Suppressor macrophage treated with lipopolysaccharide for 1 hour (primary cell): ENCODE measurements around the gene SPEM1.

Experiments
- DNase-seq, 3 donors: peaks; one replicate each; pipeline ENCODE4 v3.0.0-alpha.2; 2020 to 2022

Gene SPEM1, protein sequence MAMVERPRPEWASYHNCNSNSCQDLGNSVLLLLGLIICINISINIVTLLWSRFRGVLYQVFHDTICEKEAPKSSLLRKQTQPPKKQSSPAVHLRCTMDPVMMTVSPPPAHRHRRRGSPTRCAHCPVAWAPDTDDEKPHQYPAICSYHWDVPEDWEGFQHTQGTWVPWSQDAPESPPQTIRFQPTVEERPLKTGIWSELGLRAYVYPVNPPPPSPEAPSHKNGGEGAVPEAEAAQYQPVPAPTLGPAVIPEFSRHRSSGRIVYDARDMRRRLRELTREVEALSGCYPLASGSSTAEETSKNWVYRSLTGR

DNA sequence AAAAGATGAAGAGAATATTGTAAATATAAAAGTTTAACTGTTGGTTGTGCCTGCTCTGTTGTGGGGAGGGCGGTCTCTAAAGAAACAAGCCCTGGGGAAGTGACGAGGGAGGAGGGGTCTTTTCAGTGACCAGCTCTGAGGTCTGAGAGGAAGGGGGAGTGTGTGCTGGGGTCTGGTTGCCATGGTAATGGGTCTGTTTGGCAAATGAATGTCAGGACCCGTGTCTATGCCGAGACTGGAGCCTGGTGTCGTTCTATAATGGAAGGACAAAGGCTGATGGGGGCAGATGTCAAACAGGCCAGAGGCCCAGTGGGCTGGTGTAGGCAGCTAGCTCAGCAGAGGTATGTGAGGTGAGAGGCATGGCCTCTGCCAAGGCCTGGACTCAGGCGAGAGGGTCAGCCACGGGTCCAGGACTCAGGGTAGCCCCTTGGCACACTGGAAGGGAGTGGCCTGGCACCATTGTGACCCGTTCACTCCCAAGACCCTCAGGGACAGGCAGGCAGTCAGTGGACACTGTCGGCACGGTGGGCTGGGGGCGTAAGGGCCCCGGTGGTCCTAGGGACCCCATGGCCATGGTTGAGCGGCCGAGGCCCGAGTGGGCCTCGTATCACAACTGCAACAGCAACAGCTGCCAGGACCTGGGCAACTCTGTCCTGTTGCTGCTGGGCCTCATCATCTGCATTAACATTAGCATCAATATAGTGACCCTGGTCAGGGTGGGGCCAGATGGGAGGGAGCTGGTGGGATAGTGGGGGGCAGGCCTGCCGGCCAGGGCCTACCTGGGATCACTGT, at the start of gene SPEM1:
Gene SPEM1 (plus strand): TSS at position 506 of the 792 bp plus-strand sequence. CDS start 61 bp downstream, at position 567.
- DNase-seq, result no peak

DNA sequence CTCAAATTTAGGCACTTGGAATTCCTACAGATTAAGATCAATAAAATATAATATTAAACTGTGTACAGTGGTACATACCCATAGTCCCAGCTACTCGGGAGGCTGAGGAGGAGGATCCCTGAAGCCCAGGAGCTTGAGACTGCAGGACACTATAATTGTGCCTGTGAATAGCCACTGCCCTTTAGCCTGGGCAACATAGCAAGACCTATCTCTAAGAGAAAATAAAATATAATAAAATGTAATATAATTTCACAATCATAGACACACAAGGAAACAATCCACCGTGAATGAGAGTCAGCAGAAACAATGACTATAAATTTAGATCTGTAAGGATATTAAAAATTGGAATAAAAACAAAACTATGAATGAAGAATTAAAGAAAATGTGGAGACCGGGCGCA, 49.3 kb upstream of the SPEM1 start:
- DNase-seq, result no peak

DNA sequence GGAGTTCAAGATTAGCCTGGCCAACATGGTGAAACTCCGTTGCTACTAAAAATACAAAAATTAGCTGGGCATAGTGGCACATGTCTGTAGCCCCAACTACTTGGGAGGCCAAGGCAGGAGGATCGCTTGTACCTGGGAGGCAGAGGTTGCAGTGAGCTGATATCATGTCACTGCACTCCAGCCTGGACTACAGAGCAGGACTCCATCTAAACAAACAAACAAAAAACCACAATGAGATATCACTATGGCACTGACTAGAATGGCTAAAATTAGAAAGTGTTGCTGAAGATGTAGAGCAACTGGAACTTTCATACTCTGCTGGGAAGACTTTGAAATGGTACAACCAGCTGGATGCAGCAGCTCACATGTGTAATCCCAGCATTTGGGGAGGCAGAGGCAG, 45.8 kb upstream of the SPEM1 start:
- no peak for DNase-seq

GRCh38 chr17:7379134-7379533, 41.0 kb upstream of the SPEM1 start:
- no peak for DNase-seq

- peak in 1 of 3 donors; percentile 17 for DNase-seq
These were observed 39.8 kb upstream of the SPEM1 start for GRCh38 chr17:7380321-7380720.

GRCh38 chr17:7380855-7381683, 39.1 kb upstream of the SPEM1 start, which contains the start of gene TNK1:
TNK1 (plus strand) TSS chr17:7381089; CDS start chr17:7382927, 1,838 bp downstream.
- peak in 1 of 3 donors; percentile 34 for DNase-seq

DNA sequence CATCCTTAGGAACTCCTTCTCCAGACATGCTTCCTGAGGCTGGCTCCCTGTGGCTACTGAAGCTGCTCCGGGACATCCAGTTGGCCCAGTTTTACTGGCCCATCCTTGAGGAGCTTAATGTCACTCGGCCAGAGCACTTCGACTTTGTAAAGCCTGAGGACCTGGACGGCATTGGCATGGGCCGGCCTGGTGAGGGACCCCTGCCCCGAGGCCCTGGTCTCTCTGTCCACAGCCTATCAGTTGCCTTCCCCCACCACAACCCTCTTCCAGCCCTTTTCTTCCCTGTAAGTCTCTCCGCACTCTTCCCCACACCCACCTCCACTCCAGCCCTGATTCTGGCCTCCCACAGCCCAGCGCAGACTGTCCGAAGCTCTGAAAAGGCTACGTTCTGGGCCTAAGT, 37.2 kb upstream of the SPEM1 start:
- no peak for DNase-seq

- no peak for DNase-seq
These were observed 36.8 kb upstream of the SPEM1 start for GRCh38 chr17:7383371-7383741.

DNA sequence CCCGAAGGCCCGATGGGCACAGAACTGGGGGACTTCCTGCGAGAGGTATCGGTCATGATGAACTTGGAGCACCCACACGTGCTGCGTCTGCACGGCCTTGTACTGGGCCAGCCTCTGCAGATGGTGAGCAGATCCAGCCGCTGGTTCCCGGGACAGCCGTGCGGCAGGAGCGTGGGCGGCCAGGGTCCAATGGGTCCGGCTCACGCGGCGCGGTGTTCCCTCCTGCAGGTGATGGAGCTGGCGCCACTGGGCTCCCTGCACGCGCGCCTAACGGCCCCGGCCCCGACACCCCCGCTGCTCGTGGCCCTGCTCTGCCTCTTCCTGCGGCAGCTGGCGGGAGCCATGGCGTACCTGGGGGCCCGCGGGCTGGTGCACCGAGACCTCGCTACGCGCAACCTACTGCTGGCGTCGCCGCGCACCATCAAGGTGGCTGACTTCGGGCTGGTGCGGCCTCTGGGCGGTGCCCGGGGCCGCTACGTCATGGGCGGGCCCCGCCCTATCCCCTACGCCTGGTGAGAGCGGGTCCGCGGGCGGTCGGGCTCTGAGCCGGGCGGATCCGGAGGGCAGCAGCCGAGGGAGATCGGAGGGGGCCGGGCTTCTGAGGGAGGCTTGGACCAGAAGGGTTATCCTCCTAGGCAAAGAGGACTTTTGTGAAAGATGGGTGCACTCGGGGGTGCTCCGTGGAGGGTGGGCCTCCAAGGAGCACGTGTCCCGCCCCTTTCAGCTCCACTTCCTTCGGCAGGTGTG, 36.2 kb upstream of the SPEM1 start:
- peak; percentile 41 to 72 (median 51) for DNase-seq

DNA sequence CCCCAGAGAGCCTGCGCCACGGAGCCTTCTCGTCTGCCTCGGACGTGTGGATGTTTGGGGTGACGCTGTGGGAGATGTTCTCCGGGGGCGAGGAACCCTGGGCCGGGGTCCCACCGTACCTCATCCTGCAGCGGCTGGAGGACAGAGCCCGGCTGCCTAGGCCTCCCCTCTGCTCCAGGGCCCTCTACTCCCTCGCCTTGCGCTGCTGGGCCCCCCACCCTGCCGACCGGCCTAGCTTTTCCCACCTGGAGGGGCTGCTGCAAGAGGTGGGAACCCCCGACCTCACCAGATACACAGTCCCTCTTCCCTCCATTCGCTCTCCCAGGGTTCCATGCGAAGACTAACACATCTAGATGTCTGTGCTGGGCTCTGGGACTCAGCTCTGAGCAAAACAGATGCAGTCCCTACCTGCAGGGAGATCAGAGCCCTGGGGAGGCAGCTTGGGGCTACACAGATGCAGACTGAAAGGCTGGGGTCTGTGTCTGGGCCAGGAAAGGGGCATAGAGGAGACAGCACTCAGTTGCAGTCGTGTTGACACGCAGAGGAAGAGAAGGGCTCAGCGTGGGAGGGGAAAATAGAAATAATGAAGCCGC, 35.5 kb upstream of the SPEM1 start:
- DNase-seq, result no peak

GRCh38 chr17:7388856-7389255, 31.3 kb upstream of the SPEM1 start:
- DNase-seq, result no peak

GRCh38 chr17:7389924-7390910, 29.9 kb upstream of the SPEM1 start:
- no peak for DNase-seq

DNA sequence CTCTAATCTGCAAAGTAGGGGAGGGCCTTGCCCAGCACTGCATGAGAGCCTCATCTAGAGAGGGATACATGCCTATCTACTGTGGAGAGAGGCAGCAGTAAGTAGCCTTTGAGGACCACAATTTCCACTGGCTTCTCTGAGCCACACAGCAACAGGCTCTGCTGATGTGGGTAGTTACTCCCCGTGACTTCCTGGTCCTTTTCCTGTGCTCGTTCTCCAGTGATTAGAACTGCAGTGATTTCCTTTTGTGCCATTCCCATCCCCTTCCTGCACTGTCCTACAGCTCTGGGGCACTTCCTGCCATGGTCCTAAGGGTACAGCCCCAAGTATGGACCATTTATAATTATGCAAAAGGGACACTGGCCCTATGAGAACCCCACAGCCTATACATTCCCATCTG, 28.8 kb upstream of the SPEM1 start:
- DNase-seq, result no peak

GRCh38 chr17:7392696-7393612, 27.2 kb upstream of the SPEM1 start:
- no peak for DNase-seq

DNA sequence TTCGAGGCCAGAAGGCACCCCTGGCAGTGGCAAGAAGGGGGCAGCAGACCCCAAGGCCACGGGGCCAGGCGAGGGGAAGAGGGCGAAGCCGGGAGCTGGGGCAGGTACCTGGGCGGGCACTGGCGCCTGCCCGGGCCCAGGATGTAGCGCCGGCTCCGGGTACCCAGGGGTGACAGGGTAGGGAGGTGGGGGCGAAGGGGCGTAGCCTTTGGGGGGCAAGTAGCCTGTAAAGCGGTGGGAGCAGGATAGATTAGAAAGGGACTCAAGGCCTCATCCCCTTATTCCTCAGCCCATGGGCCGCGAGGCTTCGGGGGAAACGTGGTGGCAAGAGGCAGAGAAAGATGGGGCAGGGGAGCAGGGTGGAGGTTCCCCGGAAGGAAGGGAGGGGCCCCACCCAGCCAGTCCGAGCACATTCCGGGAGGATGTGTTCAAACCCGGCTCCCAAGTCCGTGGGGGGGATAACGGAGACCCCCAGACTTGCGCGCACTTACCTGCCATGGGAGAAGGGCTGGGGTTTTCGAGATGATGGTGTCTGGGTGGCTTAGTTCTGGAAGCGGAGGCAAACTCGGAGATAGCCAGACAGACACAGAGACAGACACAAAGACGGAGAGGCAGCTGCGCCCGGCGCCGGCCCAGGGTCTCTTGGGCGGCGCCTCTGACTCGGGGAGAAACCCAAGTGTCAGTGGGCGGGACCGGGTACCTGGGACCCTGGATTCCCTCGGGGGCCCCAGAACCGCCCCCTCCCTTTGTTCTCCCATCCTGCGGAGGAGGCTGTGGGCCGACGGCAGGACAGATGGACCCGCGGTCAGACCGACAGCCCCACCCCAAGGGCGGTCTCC, 26.3 kb upstream of the SPEM1 start:
- peak in 2 of 3 donors; percentile 22 to 33 for DNase-seq

GRCh38 chr17:7394452-7395191, 25.5 kb upstream of the SPEM1 start, which contains the start of gene PLSCR3:
PLSCR3 (minus strand) TSS chr17:7394525; CDS start chr17:7394110, 415 bp downstream.
- peak; percentile 83 to 94 (median 88) for DNase-seq

GRCh38 chr17:7396147-7396546, 24.0 kb upstream of the SPEM1 start:
- DNase-seq, result no peak

DNA sequence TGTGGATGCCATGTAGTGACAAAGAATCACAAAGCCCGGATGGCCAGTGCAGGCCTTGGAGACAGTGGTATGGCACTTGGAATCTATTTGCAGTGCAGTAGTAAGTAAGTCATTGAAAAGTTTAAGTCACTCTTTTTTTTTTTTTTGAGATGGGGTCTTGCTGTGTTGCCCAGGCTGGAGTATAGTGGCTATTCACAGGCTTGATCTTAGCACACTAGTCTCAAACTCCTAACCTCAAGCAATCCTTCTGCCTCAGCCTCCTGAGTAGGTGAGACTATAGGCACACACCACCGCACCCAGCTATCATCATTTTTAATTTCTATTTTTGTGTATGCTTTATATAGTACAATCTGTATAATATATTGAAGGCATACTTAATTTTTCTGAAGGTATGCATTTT, 21.5 kb upstream of the SPEM1 start:
- no peak for DNase-seq
